ENCODE results near the gene STS.
A peak's percentile ranks its signal among the peaks of the same experiment; 100 is the strongest.
"Not testable (repeated sequence)": the region's sequence is repeated elsewhere in the genome, so short reads cannot be mapped to it uniquely, and the experiment has no call there.

STS gene

DNA sequence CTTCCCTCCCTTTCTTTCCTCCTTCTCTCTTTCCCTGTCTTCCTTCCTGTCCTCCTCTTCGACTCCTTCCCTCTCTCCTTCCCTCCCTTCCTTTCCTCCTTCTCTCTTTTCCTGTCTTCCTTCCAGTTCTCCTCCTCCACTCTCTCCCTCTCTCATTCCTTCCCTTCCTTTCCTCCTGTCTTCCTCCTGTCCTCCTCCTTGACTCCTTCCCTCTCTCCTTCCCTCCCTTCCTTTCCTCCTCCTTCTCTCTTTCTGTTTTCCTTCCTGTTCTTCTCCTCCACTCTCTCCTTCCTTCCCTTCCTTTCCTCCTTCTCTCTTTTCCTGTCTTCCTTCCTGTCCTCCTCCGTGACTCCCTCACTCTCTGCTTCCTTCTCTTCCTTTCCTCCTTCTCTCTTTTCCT, 5.7 kb downstream of the STS start:
- Mint-ChIP-seq H3K27me3 (no peaks in the 10 kb centered on the region), H3K4me1 (no peaks in the 10 kb centered on the region), H3K27ac (no peak overlapping the region), H3K4me3 (no peak overlapping the region), H3K9me3 (no peaks in the 10 kb centered on the region)
- no peak for DNase-seq
- no peak for ATAC-seq

DNA sequence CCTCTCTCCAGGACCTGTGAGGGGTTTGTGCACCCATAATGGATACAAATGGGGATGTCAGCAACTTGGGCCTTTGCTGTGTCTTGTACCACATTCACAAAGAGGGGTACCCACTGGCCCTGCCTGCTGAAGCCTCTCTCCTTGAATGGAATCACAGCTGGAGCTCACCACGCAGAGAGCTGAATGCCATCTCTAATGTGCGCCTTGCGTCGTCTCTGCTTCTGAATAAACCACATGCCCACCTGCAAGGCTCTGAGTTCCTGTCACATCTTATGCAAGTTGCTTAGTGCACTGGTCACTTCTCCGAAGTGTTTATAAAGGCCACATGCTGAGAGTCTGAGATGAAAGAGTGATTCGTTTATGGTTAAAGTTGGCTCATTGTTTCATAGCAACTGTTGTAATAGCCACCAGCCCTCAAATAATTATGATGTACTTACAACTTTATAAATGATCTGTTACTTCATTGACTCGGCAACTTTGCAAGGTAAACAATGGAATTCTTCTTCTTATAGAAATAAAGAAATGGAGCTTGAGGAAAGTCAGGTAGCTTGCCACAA, 6.6 kb downstream of the STS start:
- Mint-ChIP-seq H3K27ac (peak overlapping the region in 1 of 2 donors; percentile 76), H3K27me3 (no peaks in the 10 kb centered on the region), H3K9me3 (no peaks in the 10 kb centered on the region), H3K4me1 (no peaks in the 10 kb centered on the region), H3K4me3 (no peak overlapping the region)
- no peak for DNase-seq
- ATAC-seq = no peak

DNA sequence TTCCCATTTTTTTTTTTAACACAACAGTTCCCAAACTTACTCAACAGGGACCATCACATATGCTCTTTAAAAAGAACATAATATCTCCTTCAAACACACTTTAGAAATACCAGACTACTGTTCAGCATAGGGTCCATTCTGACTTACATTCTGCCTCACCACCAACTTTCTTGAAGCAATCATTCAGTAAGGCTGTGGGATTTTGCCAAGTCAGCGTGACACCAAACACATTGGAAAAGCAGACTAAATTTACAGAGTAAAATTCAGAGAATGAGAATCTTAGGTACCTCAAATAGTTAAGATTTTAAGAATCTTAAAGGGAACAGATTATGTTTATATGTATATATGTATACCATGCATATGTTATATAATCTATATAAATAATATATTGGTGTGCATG, 7.7 kb downstream of the STS start:
- no peaks in the 10 kb centered on the region for H3K9me3 Mint-ChIP-seq
- ATAC-seq (no peak), DNase-seq (no peak)
- no peak overlapping the region for H3K27ac Mint-ChIP-seq
- no peaks in the 10 kb centered on the region for H3K4me1 Mint-ChIP-seq
- no peak overlapping the region for H3K4me3 Mint-ChIP-seq
- no peaks in the 10 kb centered on the region for H3K27me3 Mint-ChIP-seq

DNA sequence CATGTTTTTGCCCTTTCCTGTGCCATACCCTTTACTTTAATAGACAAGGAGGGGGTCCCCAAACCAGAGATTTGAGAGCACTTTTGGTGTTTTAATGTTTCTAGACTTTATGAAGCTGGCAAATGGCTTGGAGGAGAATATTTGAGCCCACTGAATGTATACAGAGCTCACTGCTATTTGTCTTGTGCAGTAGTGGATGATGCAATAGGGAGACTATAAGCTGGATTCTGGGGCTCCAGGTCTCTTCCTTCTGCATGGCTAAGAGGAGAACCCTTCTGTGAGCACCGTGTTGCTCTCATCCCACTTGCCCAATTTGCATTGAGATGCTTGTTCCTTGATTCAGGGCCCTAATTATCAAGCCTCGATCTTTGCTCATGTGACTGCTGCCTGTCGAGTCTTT, 9.4 kb downstream of the STS start:
- H3K4me1 Mint-ChIP-seq = no peaks in the 10 kb centered on the region
- no peak for DNase-seq
- no peak overlapping the region for H3K27ac Mint-ChIP-seq
- no peaks in the 10 kb centered on the region for H3K27me3 Mint-ChIP-seq
- ATAC-seq = no peak
- no peaks in the 10 kb centered on the region for H3K9me3 Mint-ChIP-seq
- H3K4me3 Mint-ChIP-seq = no peak overlapping the region

DNA sequence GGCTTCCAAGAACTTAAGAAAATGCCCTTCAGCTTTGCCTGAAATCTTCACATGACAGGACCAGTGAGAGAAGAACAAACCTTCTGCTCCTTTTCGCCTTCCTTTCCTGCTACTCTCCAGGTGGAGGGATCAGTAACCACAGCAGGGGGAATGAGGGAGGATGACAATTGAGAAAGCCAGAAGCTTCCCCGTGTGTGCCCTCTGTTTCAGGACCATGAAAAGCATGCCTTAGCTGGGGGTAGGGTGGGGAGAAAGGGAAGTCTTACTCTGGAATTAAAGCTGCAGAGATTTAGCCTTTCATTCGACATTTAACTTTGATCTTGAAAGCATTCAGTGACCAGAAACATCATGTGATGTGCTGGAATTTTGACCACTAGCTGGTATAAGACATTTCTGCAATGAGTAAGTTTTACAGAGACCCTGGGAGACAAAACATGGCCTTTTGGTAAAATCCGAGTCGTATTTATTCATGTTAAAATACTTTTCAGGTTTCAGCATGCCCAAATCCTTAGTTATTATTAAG, 11.0 kb downstream of the STS start:
- no peaks in the 10 kb centered on the region for H3K9me3 Mint-ChIP-seq
- H3K4me3 Mint-ChIP-seq = no peak overlapping the region
- ATAC-seq = no peak
- H3K4me1 Mint-ChIP-seq = no peaks in the 10 kb centered on the region
- DNase-seq = no peak
- H3K27ac Mint-ChIP-seq = no peak overlapping the region
- no peaks in the 10 kb centered on the region for H3K27me3 Mint-ChIP-seq

DNA sequence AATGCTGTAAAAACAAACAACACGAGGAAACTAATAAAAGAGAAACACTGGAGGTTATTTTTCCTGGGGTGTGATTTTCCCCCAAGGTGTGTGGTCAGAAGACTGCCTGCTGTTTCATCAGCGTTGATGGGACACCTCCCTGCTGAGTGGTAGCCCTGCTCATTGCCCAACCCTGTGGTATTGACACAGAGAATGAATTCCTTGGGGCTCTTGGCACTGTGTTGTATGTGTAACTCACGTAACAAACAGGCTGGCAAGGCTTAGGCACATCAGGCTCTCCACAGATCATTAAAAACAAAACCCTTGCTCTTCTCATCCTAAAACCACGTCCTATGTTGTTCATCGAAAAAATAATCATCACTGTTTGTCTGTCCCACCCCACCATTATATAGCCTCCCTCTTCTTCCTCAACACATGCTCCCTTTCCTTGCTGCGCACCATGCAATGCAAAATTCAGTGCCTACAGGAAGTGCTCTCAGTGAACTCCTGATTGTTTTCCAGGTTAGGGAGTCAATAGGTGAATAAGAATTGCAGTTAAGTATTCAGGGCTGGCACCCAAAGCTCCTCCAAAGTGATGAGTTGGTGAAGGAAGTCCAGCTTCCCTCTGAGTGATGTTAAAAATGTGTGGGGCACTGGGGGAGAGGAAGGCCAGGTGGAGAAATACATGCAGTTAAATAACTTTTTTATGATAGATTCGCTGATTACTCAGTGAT, 11.8 kb downstream of the STS start:
- Mint-ChIP-seq H3K4me3 (no peak overlapping the region), H3K4me1 (no peaks in the 10 kb centered on the region), H3K27me3 (no peaks in the 10 kb centered on the region), H3K9me3 (no peaks in the 10 kb centered on the region), H3K27ac (no peak overlapping the region)
- ATAC-seq = no peak
- DNase-seq = no peak

DNA sequence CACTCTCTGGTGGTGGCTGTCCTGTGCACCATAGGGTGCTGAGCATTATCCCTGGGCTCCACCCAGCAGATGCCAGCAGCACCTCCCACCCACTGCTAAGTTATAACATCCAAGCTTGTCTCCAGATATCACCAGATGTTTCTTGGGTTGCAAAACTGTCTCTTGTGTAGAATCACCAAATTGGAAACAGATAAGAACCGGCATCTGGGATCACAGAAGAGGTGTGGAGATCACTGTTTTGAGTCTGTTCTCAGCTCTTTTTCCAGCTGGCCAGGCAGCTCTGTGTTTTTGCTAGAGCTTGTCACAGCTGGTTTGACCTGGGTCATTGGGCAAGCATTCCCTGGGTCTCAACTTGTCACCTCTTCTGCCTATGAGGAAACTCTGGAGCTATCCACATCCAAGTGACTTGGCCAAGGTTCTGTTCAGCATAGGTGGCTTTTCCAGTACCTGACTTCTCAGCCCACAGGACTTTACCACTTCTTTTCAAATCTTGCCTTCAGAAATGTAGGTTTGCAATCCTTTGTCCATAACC, 15.7 kb downstream of the STS start:
- Mint-ChIP-seq H3K4me3 (no peak overlapping the region), H3K27ac (no peak overlapping the region), H3K27me3 (no peaks in the 10 kb centered on the region), H3K9me3 (no peaks in the 10 kb centered on the region), H3K4me1 (no peaks in the 10 kb centered on the region)
- DNase-seq (no peak), ATAC-seq (no peak)

DNA sequence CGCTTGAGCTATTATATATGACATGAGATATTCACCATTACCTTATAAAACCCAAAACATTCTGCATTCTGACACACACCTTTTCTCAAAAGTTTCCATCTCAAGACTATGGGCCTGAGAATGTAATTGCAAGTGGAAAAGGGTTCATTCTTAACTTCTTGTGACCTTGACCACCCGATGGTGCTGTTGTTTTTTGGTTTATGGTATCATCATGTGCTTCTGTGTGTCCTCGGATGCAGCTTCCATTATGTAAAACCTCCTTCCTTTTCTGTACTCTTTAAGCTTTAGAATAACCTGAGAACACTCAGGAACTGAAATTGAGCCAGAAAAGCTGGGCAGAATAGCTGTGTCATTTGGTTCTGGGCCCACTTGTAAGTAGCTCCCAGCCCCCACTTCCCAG, 16.7 kb downstream of the STS start:
- Mint-ChIP-seq H3K4me3 (no peak overlapping the region), H3K9me3 (no peaks in the 10 kb centered on the region), H3K27ac (no peak overlapping the region), H3K4me1 (no peaks in the 10 kb centered on the region), H3K27me3 (no peaks in the 10 kb centered on the region)
- ATAC-seq (no peak), DNase-seq (no peak)

DNA sequence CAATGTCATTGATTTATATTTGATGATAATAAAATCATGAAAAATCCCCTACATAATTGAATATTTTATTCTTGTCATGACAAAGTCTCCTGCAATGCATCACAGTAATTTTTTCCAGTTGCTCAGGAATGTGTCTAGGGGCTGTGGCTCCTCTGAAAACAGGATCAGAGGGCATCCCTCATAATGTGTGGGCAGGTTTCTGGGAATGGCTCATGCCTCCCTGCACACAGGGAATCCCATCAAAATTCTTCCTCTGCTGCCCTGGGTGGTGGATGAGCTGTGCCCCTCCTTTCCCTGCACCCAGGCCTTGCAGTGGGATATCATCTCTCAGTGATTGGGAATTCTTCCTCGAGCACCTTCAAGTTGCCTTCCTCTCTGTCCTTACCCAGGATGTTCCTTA, 20.9 kb downstream of the STS start:
- Mint-ChIP-seq H3K4me1 (no peaks in the 10 kb centered on the region), H3K9me3 (no peaks in the 10 kb centered on the region), H3K27me3 (no peaks in the 10 kb centered on the region), H3K4me3 (no peak overlapping the region), H3K27ac (no peak overlapping the region)
- DNase-seq = no peak
- no peak for ATAC-seq

DNA sequence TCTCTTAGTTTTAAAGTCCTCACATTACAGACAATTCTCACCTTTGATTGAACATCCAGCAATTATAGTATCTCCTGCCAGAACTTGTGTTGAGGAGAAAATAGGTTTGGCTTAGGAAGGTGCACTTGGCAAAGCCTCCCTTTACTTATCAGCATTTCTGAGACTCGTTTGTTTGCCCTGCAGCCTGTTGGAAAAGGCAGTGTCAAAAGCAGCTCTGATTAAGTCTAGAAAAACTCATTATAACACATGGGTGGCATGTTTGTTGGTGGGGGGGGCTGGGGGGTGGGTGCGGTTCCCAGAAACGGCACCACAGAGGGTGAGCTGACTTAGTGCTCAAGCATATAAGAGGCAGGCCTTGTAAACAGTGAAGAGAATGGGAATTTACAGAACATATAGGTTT, 22.1 kb downstream of the STS start:
- H3K27me3 Mint-ChIP-seq = no peaks in the 10 kb centered on the region
- H3K27ac Mint-ChIP-seq = no peak overlapping the region
- ATAC-seq (no peak), DNase-seq (no peak)
- no peaks in the 10 kb centered on the region for H3K4me1 Mint-ChIP-seq
- H3K4me3 Mint-ChIP-seq = no peak overlapping the region
- no peaks in the 10 kb centered on the region for H3K9me3 Mint-ChIP-seq

DNA sequence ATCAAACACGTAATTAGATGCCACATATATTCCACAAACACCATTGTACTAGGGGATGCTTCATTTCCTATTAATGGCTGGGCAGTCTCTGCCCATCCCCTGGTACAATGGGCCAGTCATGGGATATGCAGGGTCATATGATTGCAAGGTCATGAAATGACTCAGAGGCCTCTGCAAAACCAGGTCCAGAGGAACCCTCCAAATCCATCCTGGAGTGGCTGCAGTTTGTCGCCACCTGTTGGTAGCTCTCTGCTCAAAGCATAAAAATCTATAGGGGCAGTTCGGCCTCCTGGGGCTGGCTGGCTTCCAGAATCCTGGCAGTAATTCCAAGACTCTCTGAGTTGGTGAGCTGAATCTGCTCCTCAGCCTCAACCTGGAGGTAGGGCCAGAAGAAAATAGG, 23.4 kb downstream of the STS start:
- Mint-ChIP-seq H3K27me3 (no peaks in the 10 kb centered on the region), H3K4me3 (no peak overlapping the region), H3K9me3 (no peaks in the 10 kb centered on the region), H3K27ac (no peak overlapping the region), H3K4me1 (no peaks in the 10 kb centered on the region)
- peak; percentile 3 to 29 for DNase-seq
- peak; percentile 73 for ATAC-seq

DNA sequence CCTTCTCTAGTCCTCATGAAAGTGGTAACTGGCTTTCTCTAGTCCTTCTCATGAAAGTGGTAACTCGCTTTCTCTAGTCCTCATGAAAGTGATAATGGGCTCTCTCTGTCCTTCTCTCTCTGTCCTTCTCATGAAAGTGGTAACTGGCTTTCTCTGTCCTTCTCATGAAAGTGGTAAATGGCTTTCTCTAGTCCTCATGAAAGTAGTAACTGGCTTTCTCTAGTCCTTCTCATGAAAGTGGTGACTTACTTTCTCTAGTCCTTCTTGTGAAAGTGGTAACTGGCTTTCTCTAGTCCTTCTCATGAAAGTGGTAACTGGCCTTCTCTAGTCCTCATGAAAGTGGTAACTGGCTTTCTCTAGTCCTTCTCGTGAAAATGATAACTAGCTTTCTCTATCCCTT, 31.3 kb downstream of the STS start:
- not testable (repeated sequence) for H3K27me3 Mint-ChIP-seq, H3K27ac Mint-ChIP-seq, H3K9me3 Mint-ChIP-seq, H3K4me1 Mint-ChIP-seq, H3K4me3 Mint-ChIP-seq, ATAC-seq, DNase-seq

DNA sequence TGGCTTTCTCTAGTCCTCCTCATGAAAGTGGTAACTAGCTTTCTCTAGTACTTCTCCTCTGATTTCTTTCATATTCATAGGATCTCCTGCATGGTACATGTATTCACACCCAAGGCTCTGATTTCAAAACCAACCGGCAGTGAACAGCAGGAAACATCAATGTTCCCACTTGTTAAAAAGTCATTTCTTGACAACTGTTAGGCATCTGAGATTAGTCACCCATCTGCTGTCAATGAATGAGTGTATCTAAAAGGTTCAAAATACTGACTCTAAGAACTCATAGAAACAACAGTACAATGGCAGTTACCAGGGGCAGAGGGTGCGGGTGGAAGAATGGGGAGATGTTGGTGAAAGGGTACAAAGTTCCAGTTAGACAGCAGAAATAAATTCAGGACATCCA, 31.9 kb downstream of the STS start:
- Mint-ChIP-seq H3K9me3 (peaks cover 0 to 4% of the 10 kb centered on the region in 2 donors), H3K27ac (no peak overlapping the region), H3K27me3 (no peaks in the 10 kb centered on the region), H3K4me3 (no peak overlapping the region), H3K4me1 (no peaks in the 10 kb centered on the region)
- DNase-seq (no peak), ATAC-seq (no peak)

DNA sequence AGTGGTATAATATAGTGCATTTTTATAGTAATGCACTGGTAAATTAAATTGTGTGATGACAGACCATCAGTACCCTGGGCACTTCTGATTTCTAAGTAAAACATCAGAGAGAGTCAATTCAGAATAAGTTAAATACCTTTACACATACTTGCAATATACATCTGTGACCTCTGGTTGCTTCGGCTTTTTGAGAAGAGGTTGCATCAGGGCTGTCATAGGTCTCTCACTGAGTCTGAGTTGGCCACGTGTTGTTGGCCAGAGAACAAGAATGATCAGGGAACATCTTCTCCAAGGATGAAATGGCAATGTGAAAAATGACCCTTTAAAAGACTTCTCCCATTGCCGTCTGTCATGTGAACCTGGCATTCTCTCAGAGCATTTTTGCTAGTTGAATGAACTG, 37.3 kb downstream of the STS start:
- H3K4me3 Mint-ChIP-seq = no peak overlapping the region

DNA sequence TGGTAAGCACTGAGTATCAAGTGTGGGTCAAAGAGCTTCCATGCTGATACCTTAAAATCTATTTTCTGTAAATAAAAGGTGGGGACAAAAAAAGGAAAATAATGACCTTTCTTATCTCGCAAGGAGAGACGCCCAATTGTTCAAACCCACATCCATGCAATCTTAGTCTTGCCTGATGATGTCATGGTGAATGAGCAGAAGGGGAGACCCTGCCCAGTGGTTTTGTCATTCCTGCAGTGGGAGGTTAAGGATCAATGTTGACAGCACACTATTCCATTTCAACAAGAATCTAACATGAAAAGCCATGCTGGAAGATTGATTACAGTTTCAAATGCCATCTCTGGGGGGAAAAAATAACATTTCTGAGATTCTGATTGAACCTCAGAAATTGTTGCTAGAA, 41.2 kb downstream of the STS start:
- no peak overlapping the region for H3K27ac Mint-ChIP-seq
- H3K9me3 Mint-ChIP-seq = no peaks in the 10 kb centered on the region
- no peaks in the 10 kb centered on the region for H3K27me3 Mint-ChIP-seq
- H3K4me3 Mint-ChIP-seq = no peak overlapping the region
- no peaks in the 10 kb centered on the region for H3K4me1 Mint-ChIP-seq
- ATAC-seq (no peak), DNase-seq (no peak)

More for the DNA sequence above, 37.3 kb downstream of the STS start:
- no peaks in the 10 kb centered on the region for H3K27me3 Mint-ChIP-seq
- DNase-seq = no peak
- no peaks in the 10 kb centered on the region for H3K9me3 Mint-ChIP-seq
- no peak for ATAC-seq
- no peaks in the 10 kb centered on the region for H3K4me1 Mint-ChIP-seq
- no peak overlapping the region for H3K27ac Mint-ChIP-seq

DNA sequence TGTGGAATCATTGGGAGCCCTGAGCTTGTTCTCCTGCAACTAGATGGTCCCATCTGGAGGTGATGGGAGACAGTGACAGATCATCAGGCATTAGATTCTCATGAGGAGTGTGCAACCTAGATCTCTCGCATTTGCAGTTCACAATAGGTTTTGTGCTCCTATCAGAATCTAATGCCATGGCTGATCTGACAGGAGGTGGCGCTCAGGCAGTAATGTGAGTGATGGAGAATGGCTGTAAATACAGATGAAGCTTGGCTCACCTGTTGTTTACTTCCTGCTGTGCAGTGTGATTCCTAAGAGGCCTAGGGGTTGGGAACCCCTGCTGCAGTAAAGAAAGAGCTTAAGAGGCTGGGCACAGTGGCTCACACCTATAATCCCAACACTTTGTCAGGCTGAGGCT, 42.6 kb downstream of the STS start:
- H3K27me3 Mint-ChIP-seq = no peaks in the 10 kb centered on the region
- ATAC-seq (no peak), DNase-seq (no peak)
- no peaks in the 10 kb centered on the region for H3K4me1 Mint-ChIP-seq
- H3K27ac Mint-ChIP-seq = no peak overlapping the region
- no peaks in the 10 kb centered on the region for H3K9me3 Mint-ChIP-seq
- no peak overlapping the region for H3K4me3 Mint-ChIP-seq

DNA sequence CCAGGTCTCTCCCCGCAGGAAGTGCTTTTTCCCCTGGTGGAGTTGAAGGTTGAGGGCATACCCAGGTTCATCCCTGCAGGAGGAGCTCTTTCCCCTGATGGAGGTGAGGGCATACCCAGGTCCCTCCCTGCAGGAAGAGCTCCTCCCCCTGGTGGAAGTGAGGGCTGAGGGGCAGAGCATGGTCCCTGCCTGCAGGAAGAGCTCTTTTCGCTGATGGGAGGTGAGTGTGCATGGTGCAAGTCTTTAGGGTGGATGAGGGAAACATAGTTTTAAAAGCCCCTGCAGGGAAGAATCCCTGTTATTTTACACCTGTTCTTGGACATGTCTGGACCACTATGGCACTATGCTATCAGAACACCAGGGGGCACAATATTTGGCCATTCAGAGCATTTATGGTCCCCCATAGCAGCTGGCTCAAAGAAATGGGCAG, 44.2 kb downstream of the STS start:
- Mint-ChIP-seq H3K27ac (no peak overlapping the region), H3K27me3 (no peaks in the 10 kb centered on the region), H3K9me3 (no peaks in the 10 kb centered on the region), H3K4me1 (no peaks in the 10 kb centered on the region), H3K4me3 (no peak overlapping the region)
- ATAC-seq (no peak), DNase-seq (no peak)
